Measurements from ENCODE around the gene GCM1. TPM values are rescaled to one million over a fixed set of nuclear protein-coding genes. Genes with fewer than 3 reads are reported as not detected.

The GCM1 gene
- total RNA-seq, 4 donors from 2014 or later, result not detected

DNA sequence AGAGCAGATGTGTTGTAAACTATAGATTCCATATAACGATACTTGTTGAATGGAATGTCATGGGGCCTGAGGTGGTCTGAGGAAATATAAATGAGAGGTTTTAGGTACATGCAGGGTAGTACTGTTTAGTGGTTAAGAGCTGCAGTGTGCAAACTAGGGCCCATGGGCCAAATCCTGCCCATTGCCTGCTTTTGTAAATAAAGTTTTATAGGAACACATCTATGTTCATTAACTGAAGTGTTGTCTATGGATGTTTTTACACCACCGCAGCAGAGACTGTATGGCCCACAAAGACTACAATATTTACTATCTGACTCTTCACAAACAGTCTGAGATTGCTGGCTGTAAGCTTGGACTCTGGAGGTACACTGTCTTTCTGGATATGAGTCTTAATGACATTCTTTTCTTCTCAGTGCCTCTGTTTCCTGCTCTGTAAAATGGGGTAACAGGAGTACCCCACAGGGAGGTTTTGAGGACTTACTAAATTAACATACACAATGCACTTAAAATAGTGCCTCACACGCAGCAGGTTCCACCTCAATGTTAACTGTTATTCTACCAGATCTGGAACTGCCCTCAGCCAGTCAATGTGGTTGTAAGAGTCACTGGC, 12.5 kb downstream of the GCM1 start:
- Histone ChIP-seq H3K9me3 (no peaks in the 10 kb centered on the region), H3K4me3 (no peak overlapping the region), H3K27ac (no peak overlapping the region), H3K4me1 (no peaks in the 10 kb centered on the region), H3K36me3 (no peaks in the 10 kb centered on the region), H3K27me3 (no peaks in the 10 kb centered on the region)
- TF ChIP-seq POLR2A (IDR thresholded peaks at IDR 0.05), result no peak
- TF ChIP-seq, protein P1, sequence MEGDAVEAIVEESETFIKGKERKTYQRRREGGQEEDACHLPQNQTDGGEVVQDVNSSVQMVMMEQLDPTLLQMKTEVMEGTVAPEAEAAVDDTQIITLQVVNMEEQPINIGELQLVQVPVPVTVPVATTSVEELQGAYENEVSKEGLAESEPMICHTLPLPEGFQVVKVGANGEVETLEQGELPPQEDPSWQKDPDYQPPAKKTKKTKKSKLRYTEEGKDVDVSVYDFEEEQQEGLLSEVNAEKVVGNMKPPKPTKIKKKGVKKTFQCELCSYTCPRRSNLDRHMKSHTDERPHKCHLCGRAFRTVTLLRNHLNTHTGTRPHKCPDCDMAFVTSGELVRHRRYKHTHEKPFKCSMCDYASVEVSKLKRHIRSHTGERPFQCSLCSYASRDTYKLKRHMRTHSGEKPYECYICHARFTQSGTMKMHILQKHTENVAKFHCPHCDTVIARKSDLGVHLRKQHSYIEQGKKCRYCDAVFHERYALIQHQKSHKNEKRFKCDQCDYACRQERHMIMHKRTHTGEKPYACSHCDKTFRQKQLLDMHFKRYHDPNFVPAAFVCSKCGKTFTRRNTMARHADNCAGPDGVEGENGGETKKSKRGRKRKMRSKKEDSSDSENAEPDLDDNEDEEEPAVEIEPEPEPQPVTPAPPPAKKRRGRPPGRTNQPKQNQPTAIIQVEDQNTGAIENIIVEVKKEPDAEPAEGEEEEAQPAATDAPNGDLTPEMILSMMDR (IDR thresholded peaks at IDR 0.05), result no peak
- no peak for DNase-seq

DNA sequence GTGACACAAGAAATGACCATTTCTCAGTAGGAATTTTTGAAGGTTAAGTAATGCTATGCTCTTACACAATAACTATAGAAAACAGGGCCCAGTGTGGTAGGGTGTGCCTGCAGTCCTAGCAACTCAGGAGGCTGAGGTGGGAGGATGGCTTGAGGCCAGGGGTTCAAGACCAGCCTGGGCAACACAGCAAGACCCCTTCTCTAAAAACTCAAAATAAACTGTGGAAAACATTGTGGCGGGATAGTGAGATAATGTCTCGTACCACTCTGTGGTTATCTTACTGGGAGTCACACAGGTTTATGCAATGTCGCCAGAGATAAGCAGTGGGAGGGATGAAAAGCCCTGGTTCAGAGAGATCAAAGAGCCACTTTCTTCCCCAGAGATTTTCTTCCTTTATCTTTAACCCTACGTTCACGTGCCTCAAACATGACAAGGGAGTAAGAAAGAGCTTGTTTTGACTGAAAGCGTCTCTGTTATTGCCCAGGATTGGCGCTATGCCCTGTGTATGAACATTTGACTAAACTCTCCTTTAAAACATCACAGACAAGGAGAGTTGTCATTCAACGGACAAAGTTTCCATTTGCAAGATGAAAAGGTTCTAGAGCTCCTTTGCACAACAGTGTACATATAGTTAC, 13.9 kb downstream of the GCM1 start:
- no peak for DNase-seq
- no peak for TF ChIP-seq POLR2A (IDR thresholded peaks at IDR 0.05)
- TF ChIP-seq, protein P1 (IDR thresholded peaks at IDR 0.05), result no peak
- Histone ChIP-seq H3K9me3 (no peaks in the 10 kb centered on the region), H3K4me3 (no peak overlapping the region), H3K27ac (no peak overlapping the region), H3K36me3 (no peaks in the 10 kb centered on the region), H3K4me1 (no peaks in the 10 kb centered on the region), H3K27me3 (no peaks in the 10 kb centered on the region)

DNA sequence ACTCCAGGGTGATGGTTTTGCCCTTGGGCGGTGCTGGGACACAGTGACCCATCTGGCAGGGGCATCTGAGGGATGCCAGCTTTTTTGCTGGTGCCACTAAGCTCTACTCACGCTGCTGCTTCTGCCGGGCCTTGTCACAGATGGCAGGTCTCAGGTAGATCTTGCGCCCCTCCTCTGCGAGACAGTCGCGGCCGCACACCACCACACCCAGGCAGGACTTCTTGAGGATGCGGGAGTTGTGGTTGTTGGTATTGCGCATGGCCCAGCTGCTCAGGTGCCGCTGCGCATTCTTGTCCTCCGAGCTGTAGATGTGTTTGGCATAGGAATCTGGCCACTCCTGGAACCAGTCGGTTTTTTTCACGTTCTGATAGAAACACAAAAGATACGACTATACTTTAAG, 14.7 kb downstream of the GCM1 start:
- no peaks in the 10 kb centered on the region for H3K27me3 ChIP-seq
- H3K27ac ChIP-seq, result no peak overlapping the region
- no peaks in the 10 kb centered on the region for H3K4me1 ChIP-seq
- no peak overlapping the region for H3K4me3 ChIP-seq
- no peak for DNase-seq
- no peak for TF ChIP-seq POLR2A (IDR thresholded peaks at IDR 0.05)
- TF ChIP-seq, protein P1 (IDR thresholded peaks at IDR 0.05), result no peak
- no peaks in the 10 kb centered on the region for H3K36me3 ChIP-seq
- no peaks in the 10 kb centered on the region for H3K9me3 ChIP-seq

DNA sequence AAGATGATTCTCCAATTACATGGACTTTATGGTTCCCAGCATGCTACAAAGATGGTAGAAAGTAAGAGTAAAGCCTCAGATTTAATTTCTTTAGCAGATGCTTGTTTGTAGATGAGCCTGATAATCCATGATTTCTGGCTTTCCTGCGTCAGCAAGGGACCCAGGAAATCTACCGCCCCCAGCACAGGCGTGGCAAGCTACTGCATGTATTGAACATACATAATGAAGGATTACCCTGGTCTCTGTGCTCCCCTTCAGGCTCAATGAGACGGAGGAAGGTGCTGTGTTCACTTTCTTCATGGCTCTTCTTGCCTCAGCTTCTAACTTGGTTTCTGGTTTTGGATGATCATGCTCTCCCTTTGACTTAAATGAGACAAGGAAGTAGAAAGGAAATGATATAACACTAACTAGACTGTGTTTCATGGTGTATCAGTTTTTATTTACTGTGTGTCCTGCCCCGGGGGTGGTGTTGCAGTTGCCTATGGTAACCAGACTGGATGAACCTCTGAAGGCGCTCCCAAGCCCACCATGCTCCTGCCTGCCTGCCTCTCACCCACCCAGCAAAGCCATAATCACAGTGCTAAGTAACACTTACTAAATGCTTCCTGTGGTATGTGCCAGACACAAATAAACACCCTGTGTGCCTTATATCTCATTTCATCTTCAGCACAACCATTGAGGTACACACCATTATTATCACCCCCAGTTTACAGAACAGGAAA, 17.9 kb downstream of the GCM1 start:
- Histone ChIP-seq H3K4me1 (no peaks in the 10 kb centered on the region), H3K27ac (no peak overlapping the region)
- no peak for TF ChIP-seq POLR2A (IDR thresholded peaks at IDR 0.05)
- TF ChIP-seq, protein P1 (IDR thresholded peaks at IDR 0.05), result no peak

DNA sequence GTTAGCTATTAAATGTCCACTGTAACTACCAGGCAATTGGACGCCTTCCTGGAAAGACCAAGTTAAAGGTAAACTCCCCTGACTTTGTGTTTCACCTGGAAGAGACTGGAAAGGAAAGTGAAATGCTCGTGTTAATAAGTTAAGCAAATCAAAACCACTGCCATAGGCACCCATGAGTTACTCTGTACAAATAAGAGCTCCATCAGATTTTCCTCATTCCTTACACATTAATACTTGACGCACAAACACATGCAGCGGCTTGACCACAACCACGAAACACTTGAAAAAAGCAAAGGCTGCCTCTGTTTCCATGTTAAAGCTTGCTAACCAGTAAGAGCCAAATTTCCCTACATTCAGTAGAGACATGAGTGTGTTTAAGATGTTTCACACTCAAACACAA, 19.8 kb downstream of the GCM1 start:
- no peaks in the 10 kb centered on the region for H3K27me3 ChIP-seq
- TF ChIP-seq, protein P1 (IDR thresholded peaks at IDR 0.05), result no peak
- no peak for TF ChIP-seq POLR2A (IDR thresholded peaks at IDR 0.05)
- H3K4me1 ChIP-seq, result no peaks in the 10 kb centered on the region
- H3K9me3 ChIP-seq, result no peaks in the 10 kb centered on the region
- no peak overlapping the region for H3K4me3 ChIP-seq
- no peak for DNase-seq
- H3K27ac ChIP-seq, result no peak overlapping the region
- no peaks in the 10 kb centered on the region for H3K36me3 ChIP-seq

More for the DNA sequence above, 17.9 kb downstream of the GCM1 start:
- DNase-seq, result no peak
- no peaks in the 10 kb centered on the region for H3K36me3 ChIP-seq
- H3K9me3 ChIP-seq, result no peaks in the 10 kb centered on the region
- no peak overlapping the region for H3K4me3 ChIP-seq
- H3K27me3 ChIP-seq, result no peaks in the 10 kb centered on the region

Data from Peyer's patch (tissue), 4 donors.